Lower lobe of right lung (tissue), 2 donors: ENCODE results near the gene XYLT1. TPM values are rescaled to one million over a fixed set of nuclear protein-coding genes. Genes with fewer than 3 reads are reported as not detected.

Experiments used
- ATAC-seq, 2 donors: fragments of 200-7000 bp; cut with Tn5 transposase; one replicate each; pipeline ENCODE4 v1.9.1; 2020 to 2022; ENCODE audit warnings: mild to moderate bottlenecking in 2 of 2, moderate library complexity in 2 of 2
- DNase-seq: peaks from one replicate; pipeline ENCODE4 v3.0.0-alpha.2; 2020
- H3K27ac ChIP-seq: fragments of 200-600 bp; one replicate; pipeline ENCODE4 v1.8.0; 2022
- H3K27me3 ChIP-seq: fragments of 200-600 bp; one replicate; pipeline ENCODE4 v1.8.0; 2022; ENCODE audit warnings: low read depth
- H3K36me3 ChIP-seq: fragments of 200-600 bp; one replicate; pipeline ENCODE4 v1.8.0; 2022; ENCODE audit warnings: mild to moderate bottlenecking
- H3K4me1 ChIP-seq: fragments of 200-600 bp; one replicate; pipeline ENCODE4 v1.8.0; 2022
- H3K4me3 ChIP-seq: fragments of 200-600 bp; one replicate; pipeline ENCODE4 v1.8.0; 2022; ENCODE audit warnings: mild to moderate bottlenecking
- H3K9me3 ChIP-seq: fragments of 200-600 bp; one replicate; pipeline ENCODE4 v1.8.0; 2022
- CTCF ChIP-seq: fragments of 200-600 bp; IDR thresholded peaks from one replicate; pipeline ENCODE4 v1.8.0; 2022; ENCODE audit warnings: antibody characterized with exemption, mild to moderate bottlenecking
- intact Hi-C: fragments of 100-400 bp; cut with DNase I; formaldehyde crosslinking; loops from one replicate; pipeline ENCODE4 v1.11.0; 2022
- total RNA-seq: library from RNA; stranded (reverse); fragmentation: NEBNext Ultra II Directional; extraction: Animal tissue kit (Norgen Biotek cat#: 25700); gene quantifications from one replicate; pipeline ENCODE4 v1.2.1, GENCODE V29; 2021
- donor health status: DM: no; HTN: yes; CAD: no; lungs with severe emphysema.

Gene XYLT1
- total RNA-seq, 1 donor from 2014 or later = 9.0 TPM

GRCh38 chr16:17437981-17438380, 32.8 kb downstream of the XYLT1 start:
- Histone ChIP-seq H3K4me3 (no peak overlapping the region), H3K27ac (no peak overlapping the region), H3K27me3 (no peaks in the 10 kb centered on the region), H3K9me3 (no peaks in the 10 kb centered on the region), H3K36me3 (no peaks in the 10 kb centered on the region), H3K4me1 (peaks cover 20% of the 10 kb centered on the region)
- intact Hi-C loops = no loop called here
- no peak for ATAC-seq
- no peak for TF ChIP-seq CTCF
- no peak for DNase-seq

- intact Hi-C loops = no loop called here
- Histone ChIP-seq H3K4me1 (peaks cover 23% of the 10 kb centered on the region), H3K27me3 (no peaks in the 10 kb centered on the region), H3K4me3 (no peak overlapping the region), H3K36me3 (no peaks in the 10 kb centered on the region), H3K27ac (no peak overlapping the region), H3K9me3 (no peaks in the 10 kb centered on the region)
- DNase-seq (no peak), ATAC-seq (no peak)
- no peak for TF ChIP-seq CTCF
These were observed 33.5 kb downstream of the XYLT1 start for GRCh38 chr16:17437127-17437720.

GRCh38 chr16:17435318-17435717, 35.4 kb downstream of the XYLT1 start:
- no peak for TF ChIP-seq CTCF
- DNase-seq (no peak), ATAC-seq (no peak)
- Histone ChIP-seq H3K27me3 (no peaks in the 10 kb centered on the region), H3K4me3 (no peak overlapping the region), H3K9me3 (no peaks in the 10 kb centered on the region), H3K4me1 (peaks cover 23% of the 10 kb centered on the region), H3K36me3 (no peaks in the 10 kb centered on the region), H3K27ac (no peak overlapping the region)
- intact Hi-C loops = no loop called here

- TF ChIP-seq CTCF = no peak
- intact Hi-C loops = no loop called here
These were observed 36.9 kb downstream of the XYLT1 start for GRCh38 chr16:17433577-17434451.

GRCh38 chr16:17432901-17433576, 37.7 kb downstream of the XYLT1 start:
- ATAC-seq (peak in 1 of 2 donors; percentile 35), DNase-seq (no peak)
- no peak for TF ChIP-seq CTCF
- Histone ChIP-seq H3K4me1 (peaks cover 23% of the 10 kb centered on the region), H3K27me3 (no peaks in the 10 kb centered on the region), H3K9me3 (no peaks in the 10 kb centered on the region), H3K36me3 (no peaks in the 10 kb centered on the region), H3K4me3 (no peak overlapping the region), H3K27ac (peak overlapping the region; percentile 18)
- intact Hi-C loops = no loop called here

More at GRCh38 chr16:17433577-17434451, 36.9 kb downstream of the XYLT1 start:
- ATAC-seq = peak; percentile 59 to 70
- H3K36me3 ChIP-seq = no peaks in the 10 kb centered on the region
- no peak for DNase-seq
- H3K27ac ChIP-seq = peak overlapping the region; percentile 18
- peaks cover 23% of the 10 kb centered on the region for H3K4me1 ChIP-seq
- no peaks in the 10 kb centered on the region for H3K9me3 ChIP-seq
- H3K4me3 ChIP-seq = no peak overlapping the region
- H3K27me3 ChIP-seq = no peaks in the 10 kb centered on the region
